CD4-positive, alpha-beta T cell treated with Interleukin-2 at 100 ng/mL for 4 hours (primary cell): ENCODE results near the gene ZCWPW2.

Experiments used
- DNase-seq: peaks from one replicate; pipeline ENCODE4 v3.0.0-alpha.2; 2020; ENCODE audit warnings: low spot score

ZCWPW2 gene

DNA sequence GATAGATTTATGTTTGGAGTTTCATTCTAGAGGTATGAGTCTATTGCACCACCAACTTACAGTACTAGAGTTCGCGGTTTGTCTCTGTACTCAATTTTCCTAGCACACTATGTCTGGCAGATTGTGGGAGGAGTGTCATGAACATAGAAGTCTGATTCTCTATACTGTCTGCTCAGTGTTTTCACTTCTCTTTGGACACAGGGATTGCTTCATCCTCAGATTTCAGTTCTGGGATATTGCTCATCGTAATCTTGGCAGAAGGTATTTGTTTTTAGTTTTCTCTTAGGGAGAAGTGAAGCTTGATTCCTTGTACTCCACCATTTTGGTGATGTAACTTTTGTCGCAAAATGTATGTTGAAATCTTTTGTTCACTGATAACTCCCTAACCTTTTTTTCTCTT lies 27.9 kb downstream of the ZCWPW2 start:
- no peak for DNase-seq

DNA sequence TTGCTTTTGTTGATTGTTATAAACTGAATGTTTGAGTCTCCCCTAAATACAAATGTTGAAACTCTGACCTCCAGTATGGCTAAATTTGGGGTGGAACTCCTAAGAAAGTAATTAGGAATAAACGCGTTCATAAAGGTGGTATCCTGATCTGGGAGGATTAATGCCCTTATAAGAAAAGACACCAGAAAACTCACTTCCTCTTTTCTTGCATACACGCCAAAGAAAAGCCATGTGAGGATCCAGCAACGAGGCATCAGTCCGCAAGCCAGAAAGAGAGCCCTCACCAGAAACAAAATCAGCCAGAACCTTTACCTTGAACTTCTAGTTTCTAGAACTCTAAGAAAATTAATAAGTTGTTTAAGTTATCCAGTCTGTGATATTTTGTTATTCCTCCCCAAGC lies 37.5 kb downstream of the ZCWPW2 start:
- no peak for DNase-seq

DNA sequence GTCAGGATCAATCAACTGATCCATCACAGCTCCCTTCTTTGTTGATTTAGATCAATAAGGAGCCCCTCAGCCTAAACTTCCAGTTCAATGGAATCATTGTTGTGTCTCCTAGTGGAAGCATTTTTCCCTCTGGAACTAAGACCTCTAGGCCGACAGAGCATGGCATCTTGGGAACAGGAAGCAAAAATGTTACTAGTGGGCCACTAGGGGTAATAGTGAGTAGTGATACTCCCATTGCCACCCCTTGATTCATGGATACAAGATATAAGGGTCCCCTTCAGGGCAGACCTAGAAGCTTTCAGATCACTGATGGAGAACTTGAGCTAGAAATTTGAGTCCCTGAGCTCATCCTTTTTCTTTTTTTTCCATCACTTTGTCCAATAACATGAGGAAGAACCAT lies 40.5 kb downstream of the ZCWPW2 start:
- no peak for DNase-seq

DNA sequence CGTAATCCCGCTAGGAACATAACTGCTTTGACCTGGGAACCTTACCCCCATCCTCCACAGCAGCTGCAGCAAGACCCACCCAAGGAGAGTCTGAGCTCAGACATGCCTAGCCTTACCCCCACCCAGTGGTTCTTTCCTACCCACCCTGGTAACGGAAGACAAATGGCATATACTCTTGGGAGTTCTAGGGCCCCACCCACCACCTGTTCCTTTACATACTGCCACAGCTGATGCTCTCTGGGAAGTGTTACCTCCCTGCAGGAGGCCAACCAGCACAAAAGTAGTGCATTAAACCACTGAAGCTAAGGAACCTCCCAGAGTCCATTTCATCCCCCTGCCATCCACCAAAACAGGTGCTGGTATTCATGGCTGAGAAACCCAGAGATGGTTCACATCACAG lies 50.7 kb downstream of the ZCWPW2 start:
- no peak for DNase-seq

- no peak for DNase-seq
Observed at GRCh38 chr3:28406241-28406640, 57.7 kb downstream of the ZCWPW2 start.

DNA sequence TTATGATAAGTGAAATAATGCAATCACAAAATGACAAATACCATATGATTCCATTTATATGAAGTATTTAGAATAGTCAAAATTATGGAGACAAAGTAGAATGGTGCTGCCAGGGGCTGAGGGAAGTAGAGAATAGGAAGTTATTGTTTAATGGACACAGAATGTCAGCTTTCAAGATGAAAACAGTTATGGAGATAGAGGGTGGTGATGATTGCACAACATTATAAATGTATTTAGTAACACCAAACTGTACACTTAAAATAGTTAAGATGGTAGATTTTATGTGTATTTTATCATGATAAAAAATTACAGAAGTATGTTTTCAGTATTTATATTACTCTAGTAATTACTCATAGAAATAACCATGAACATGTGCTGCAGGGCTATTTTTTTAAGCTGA lies 100.9 kb downstream of the ZCWPW2 start:
- no peak for DNase-seq

DNA sequence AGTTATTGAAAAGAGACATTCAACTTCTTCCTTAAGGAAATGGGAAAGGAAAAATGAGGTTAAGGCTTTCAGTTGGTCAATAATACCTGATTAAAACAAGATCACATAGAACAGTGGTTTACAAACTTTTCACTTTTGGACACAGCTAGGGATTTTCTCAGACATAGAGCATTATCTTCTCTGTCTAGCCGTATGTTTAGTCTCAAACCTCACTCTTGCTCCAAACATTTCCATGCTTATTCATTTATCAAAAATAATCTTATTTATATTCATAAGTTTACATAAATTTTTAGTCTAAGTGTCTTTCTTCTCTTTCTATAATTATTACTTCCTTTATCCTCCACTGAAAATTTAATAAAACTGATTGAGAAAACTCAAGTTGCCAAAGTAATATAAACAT lies 114.3 kb downstream of the ZCWPW2 start:
- no peak for DNase-seq

DNA sequence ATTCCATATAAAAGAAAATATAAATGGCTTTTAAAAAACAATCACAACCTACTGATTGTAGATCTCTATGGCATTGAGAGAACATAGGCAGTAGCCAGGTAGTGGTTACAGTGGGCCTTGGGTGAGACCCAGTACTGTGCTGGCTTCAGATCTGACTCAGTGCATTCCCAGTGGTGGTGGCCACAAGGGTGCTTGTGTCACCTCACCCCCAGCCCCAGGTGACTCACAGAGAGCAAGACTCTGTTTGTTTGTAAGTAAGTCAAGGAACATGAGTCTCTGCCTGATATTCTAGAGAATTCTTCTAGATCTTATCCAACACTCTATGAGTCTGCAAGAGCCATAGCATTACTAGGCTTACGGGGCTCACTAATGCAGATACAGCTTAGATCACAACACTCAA lies 118.9 kb downstream of the ZCWPW2 start:
- no peak for DNase-seq

GRCh38 chr3:28476194-28476593 lies 127.7 kb downstream of the ZCWPW2 start:
- DNase-seq = no peak

DNA sequence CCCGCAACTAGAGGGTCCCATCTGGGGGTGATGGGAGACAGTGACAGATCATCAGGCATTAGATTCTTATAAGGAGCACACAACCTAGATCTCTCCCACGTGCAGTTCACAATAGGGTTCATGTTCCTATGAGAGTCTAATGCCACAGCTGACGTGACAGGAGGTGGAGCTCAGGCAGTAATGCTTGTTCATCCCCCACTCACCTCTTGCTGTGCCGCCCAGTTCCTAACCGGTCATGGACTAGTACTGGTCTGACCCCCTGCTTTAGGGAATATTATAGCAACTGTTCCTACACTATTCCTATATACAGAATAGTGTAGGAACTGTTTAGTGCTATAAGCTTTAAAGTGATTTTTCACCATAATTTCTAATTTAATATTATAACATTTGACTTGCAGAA lies 128.2 kb downstream of the ZCWPW2 start:
- DNase-seq = no peak

DNA sequence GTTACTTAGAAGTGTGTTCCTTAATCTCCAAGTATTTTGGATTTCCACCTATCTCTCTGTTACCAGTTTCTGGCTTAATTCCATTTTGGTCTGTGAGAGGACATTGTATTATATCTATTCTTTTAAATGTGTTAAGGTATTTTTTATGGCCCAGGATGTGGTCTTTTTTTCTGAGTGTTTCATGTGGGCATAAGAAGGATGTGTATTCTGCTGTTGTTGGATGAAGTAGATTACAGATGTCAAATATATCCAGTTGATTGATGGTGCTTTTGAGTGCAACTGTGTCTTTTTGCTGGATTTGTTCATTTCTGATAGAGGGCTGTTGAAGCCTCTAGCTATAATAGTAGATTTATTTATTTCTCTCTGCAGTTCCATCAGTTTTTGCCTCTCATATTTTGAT lies 136.6 kb downstream of the ZCWPW2 start:
- no peak for DNase-seq

DNA sequence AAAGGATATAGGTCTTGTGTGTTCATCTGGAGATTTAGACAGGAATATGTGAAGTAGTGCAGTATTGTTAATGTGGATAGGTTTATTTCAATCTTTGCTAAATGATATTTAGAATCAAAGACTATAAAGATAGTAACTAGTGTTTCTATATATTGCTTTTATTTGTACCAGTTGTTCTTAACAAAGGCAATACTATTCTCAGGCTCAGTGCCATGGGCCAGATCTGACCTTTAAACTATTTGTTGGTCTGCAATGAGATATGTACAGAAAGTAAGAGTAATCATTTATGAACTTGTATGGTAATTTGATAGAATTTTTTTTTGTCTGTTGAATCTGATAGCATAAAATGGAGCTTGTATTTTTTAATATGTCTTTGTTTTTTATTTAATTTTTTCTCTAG lies 146.8 kb downstream of the ZCWPW2 start:
- DNase-seq = no peak

DNA sequence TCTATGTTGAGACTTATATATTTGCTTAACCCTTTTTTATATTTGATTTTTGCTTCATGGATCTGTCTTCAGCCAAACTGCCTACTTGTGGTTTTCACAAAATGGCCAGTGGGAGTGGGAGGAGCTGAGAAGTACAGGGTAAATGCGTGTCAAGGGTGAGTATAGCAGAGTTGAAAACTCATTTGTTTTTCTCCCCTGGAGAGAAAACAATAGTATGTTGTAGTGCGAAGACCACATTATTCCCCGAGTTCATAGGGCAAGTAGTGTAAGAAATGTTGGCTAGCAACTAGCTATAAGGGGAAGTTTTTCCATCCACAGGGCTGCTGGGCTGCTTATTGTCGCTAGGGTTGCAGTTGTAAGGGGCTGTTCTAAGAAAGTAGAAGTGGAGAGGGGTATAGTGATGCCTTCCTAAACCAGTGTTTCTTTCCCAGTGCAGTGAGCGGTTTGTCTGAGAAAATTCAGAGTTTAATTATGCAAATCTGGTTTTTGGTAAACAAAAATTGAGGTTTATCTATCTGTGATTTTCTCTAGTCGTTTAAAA lies 153.9 kb downstream of the ZCWPW2 start:
- DNase-seq = no peak

GRCh38 chr3:28504976-28505375 lies 156.5 kb downstream of the ZCWPW2 start:
- no peak for DNase-seq

- no peak for DNase-seq
Observed at GRCh38 chr3:28521663-28522062, 173.1 kb downstream of the ZCWPW2 start.

DNA sequence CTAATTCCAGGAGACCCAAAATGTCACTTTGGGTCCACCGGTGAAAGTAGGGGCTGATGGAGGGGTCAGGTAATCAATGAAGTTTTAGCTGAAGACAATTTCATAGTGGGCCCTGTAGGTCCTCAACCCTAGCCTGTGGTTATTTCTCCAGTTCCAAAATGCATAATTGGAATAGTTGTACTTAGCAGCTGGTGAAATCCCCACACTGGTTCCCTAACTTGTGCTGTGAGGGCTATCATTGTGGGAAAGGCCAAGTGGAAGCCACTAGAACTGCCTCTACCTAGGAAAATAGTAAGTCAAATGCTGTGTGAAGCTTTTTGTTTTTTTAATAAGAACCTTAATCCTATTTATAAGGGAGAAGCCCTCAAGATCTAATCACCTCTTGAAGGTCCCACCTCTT lies 193.8 kb downstream of the ZCWPW2 start:
- no peak for DNase-seq

DNA sequence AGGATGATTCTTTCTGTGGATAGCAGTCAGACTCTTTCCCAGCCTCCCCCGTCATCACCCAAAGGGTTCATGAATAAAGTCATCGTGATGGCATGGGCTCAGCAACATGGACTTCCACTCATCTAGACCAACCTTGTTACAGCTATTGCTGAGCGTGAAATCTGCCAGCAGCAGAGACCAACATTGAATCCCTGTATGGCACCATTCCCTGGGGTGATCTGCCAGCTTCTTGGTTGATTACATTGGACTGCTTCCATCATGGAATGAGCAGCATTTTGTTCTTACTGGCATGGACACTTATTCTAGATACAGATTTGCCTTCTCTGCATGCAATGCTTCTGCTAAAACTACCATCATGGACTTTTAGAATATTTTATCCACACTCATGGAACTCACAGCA lies 195.7 kb downstream of the ZCWPW2 start:
- DNase-seq = no peak

GRCh38 chr3:28544831-28545230 lies 196.3 kb downstream of the ZCWPW2 start:
- no peak for DNase-seq

DNA sequence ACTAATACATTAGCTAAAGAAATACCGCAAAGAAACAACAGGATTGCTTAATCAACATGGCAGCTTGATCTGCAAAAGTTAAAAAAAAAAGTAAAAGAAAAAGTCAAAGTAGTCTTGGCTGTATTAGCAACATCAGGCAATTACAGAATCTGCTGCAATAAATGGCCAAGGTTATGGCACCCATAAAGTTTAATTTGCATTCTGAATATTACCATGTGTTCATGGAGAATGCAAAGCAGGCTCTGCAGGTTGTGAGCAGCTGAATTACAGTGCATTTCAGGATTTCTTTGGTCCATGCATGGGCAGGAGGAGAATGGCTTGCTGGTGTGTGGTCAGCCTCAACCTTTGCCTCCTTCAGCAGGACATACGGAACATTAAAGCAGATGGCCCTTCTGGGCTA lies 199.2 kb downstream of the ZCWPW2 start:
- no peak for DNase-seq

GRCh38 chr3:28553175-28553574 lies 204.7 kb downstream of the ZCWPW2 start:
- no peak for DNase-seq

- DNase-seq = no peak
Observed at GRCh38 chr3:28556195-28556594, 207.7 kb downstream of the ZCWPW2 start.

- DNase-seq = no peak
Observed at GRCh38 chr3:28564211-28564610, 215.7 kb downstream of the ZCWPW2 start.

DNA sequence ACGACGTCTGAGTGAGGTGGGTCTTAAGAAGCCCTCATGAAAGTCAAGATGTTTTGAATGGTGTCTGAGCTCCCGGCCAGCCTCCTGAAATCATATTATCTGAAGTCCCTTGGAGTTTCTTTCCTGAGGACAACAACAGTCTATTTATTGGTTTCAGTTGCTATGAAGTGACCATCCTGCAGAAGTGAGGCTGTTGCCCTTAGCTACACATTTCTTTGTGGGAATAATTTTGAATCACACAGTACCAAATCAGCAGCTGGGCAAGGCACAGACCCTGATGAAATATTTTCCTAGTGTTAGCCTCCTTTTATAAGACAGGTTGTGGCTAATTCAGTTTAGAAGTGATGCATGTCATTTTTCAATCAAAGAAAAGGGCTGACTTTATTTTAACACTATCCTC lies 220.8 kb downstream of the ZCWPW2 start:
- no peak for DNase-seq

DNA sequence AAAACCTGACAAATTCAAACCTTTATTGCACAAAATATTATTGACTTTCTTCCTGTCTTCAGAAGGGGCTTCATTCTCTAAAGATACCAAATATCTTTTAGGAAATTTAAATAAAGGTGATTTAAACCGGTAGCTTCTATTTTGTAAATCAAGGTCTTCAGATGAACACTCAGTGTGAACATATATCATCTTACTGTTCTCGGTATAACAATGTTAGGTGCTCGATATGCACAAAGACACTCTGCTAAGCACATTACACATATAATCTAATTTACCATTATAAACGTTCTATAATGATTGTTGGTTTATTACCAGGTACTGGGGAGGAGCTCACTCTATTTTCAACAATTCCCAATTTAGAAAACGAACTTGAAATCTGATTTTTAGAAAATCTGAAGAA lies 225.5 kb downstream of the ZCWPW2 start:
- DNase-seq = no peak

- no peak for DNase-seq
Observed at GRCh38 chr3:28575100-28575745, 226.7 kb downstream of the ZCWPW2 start.
